NCI-H510A (cell line): ENCODE results near the gene CFI.

ENCODE experiments used
- DNase-seq: peaks from one replicate; lab custom pipeline; 2025; lab: John Stamatoyannopoulos, UW

CFI gene

DNA sequence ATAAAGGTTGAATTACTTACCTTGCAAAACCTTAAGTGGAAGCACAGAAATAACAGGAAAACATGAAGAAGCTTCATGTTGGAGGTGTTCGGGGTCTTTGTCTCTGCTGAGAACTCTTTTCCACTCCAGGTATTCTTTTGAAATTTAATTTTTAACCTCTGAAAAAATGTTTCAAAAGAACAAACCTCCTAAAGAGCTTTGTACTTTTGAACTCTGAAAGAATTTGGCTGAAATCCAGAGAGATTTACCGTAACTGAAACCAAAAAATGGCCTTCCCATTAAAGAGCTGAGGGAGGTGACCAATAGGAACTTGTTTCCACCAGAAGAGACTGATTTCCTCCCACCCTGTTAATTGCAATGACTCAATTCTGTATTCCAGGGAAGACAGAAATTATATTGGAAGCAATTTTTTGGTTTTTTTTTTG, at the start of gene CFI:
Gene CFI, minus strand, starts transcription at position 105 of the 425 bp plus-strand sequence. Its CDS starts 28 bp downstream, at position 77.
- DNase-seq, result no peak

- no peak for DNase-seq
These were observed 48.8 kb upstream of the CFI start for GRCh38 chr4:109850601-109851000.

DNA sequence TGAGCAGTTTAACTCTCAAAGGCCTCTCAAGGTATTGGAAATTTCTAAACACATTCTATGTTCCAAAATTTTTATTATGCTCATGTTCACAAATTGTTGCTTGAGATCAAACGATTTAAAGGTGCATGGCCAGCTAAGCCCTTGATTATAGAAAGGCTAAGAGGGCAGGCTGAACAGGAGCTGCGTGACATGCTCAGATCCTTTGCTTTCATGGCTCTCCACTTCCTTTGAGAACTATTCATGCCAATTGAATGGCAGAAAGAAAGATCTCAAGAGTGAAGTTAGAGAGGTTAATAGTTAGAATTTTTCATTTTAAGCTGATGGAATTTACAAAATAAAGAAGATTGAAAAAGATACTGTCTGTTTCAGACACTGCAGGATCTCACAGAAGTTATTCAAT, 46.7 kb upstream of the CFI start:
- no peak for DNase-seq

- no peak for DNase-seq
These were observed 46.2 kb upstream of the CFI start, which contains the start of gene LRIT3 for GRCh38 chr4:109847896-109848442. LRIT3 (plus strand) TSS chr4:109848107; CDS start chr4:109848202, 95 bp downstream.

- no peak for DNase-seq
These were observed 44.7 kb upstream of the CFI start for GRCh38 chr4:109846395-109847098.

GRCh38 chr4:109836985-109837384, 35.2 kb upstream of the CFI start:
- no peak for DNase-seq

GRCh38 chr4:109833756-109834155, 32.0 kb upstream of the CFI start:
- no peak for DNase-seq

- DNase-seq, result no peak
These were observed 25.9 kb upstream of the CFI start, which contains the start of gene RRH for GRCh38 chr4:109827672-109828071. RRH (plus strand) TSS chr4:109827972; CDS start chr4:109828028, 56 bp downstream.

DNA sequence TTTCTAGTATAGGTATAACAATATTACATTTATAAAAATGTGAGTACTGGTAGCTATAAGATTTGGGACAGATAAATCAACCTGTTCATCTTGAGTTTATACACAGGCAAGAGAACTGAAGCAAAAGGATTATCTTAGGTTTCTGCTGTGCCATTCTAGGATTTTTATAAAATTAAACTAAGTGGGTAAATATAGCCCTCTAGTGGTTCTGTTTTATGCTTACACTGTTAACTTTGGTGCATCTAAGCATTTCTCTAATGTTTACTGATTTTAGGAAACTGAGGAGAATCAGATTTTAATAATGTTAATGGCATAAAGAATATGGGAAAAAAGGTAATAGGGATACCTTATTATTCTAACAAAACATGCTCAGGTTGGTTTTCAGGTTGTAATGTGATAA, 24.9 kb upstream of the CFI start:
- DNase-seq, result no peak

DNA sequence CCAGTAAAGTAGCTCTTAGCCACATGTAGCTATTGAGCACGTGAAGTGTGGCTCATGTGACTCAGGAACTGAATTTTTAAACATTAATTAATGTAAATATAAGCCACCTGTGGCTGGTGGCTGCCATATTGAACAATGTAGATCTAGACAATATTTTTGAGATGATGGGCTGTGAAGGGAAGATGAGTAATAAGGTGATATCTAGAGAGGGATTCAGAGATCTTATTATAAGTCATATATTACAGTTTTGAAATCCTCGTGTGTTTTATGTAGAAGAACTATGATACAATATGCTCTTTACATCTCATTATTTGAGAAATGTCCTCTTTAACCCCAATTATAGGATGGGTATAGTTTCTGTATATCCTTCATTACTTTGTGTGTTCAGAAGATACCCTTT, 19.4 kb upstream of the CFI start:
- DNase-seq, result no peak

GRCh38 chr4:109820563-109820962, 18.8 kb upstream of the CFI start:
- no peak for DNase-seq

- no peak for DNase-seq
These were observed 16.5 kb upstream of the CFI start for GRCh38 chr4:109818268-109818667.

DNA sequence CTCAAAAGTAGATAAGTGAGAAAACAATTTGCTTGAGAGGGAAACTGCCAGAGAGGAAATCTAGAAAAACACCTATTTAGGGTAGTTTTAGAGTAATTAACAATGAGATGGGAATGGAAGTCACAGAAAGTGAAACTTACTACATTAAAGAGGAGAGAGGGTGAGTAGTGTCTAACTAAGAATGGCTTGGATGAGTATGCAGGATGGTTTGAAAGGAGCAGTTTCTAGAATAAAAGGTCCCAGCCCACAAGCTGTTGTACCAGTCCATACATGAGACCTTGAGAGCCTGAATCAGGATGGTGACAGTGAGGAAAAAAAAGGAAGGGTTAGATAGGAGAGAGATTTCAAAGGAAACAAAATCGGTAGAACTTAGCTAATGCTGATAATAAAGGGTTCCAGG, 15.1 kb upstream of the CFI start:
- no peak for DNase-seq

GRCh38 chr4:109816082-109816442, 14.3 kb upstream of the CFI start:
- DNase-seq, result no peak

GRCh38 chr4:109815151-109816081, 13.6 kb upstream of the CFI start, which contains the start of gene GAR1:
GAR1 (plus strand) TSS chr4:109815762; CDS start chr4:109816165, 403 bp downstream.
- DNase-seq, result peak; percentile 54

DNA sequence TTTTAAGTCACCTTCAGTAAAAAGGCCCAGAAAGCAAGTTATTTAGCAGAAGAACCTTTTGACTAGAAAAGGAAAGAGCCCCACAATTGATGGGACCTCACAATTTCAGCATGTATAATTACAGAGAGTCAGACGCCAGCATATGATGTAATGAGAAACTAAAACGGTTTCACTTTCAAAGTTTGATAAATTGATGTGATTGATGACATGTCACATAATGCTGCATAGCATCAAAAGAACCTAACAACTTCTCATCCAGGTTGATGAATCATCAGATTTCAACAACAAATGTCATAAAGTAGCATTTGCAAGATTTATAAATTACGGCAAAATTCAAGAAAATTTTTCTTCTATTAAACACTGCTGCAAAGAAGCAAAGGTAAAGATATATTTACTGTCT, 9.9 kb upstream of the CFI start:
- DNase-seq, result no peak

GRCh38 chr4:109810552-109811387, 9.0 kb upstream of the CFI start:
- no peak for DNase-seq

- no peak for DNase-seq
These were observed 7.9 kb upstream of the CFI start for GRCh38 chr4:109809655-109810054.

DNA sequence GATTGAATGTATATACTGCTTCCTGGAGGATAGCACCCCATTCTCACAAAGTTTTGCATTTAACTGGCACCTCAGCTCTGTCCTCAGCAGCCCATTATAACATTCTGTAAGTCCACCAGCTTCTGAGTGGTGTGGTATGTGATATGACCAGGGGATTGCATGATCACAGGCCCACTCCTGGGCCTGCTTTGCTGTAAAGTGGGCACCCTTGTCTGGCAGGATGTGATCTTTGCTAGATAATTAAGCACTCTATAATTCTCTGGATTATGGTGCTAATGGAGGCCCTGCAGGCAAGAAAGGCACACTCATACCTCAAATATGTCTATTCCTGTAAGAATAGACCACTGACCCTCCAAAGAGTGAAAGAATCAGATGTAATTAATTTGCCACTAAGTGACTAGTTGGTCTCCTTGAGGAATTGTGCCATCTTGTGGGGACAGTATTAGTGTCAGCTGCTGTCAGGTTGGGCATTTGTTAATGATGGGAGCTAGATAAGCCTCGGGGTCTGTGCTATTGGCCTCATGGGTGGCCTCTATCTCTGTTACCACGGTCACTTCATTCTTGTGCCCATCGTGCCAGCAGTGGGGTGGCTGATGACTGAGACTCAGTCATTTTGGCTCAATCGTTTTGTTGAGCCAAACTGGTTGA, 2.2 kb upstream of the CFI start:
- DNase-seq, result no peak

DNA sequence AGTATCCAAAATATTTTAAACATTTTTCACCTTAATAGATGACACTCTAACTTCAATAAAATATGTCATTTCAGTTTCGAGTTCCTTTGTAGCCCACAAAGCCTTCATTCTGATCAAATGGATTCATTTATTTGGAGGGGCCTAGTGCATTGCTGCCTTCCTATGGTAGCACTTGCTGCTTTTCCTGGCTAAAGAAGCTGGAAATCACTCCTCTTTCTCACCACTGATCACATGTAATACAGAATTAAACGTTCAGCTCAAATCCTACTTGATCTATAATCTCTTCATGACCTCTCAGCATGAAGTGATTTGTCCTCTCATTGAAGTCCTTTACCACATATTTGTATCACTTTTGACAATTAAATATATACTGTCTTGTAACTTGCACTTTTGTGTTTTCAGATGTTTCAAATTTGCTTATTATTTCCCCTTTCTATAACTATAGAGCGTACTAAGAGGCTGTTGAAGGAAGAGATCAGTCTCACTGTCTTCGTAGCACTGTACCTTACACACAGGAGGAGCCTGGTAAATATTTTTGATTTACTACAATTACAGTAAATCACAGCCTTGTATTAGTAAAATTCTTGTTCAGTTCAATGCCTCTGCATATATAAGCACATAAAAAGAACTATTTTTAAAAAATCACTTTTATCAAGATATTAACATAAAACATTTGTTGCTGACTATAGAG, 555 bp downstream of the CFI start:
- DNase-seq, result no peak

DNA sequence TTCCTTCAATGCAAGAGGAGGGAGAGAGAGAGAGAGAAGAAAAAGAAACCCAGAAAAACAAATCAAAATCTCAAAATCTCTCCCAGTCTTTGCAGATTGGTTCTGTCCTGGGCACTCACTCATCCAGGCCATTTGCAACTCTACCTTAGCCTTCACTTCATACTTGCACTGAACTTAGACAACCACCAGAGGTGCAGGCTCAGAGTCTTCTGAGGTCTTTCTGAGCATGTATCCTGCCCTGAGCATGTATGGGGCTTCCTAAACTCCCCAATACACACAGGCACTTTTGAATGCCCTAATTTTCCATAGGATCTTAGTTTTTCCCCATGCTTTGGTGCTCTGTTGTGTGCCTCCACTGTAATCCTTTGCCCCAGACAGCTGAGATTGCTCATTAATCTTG, 2.9 kb downstream of the CFI start:
- DNase-seq, result no peak
